H1 (cell line): ENCODE measurements around the gene SH2B3.

Experiments
- POLR2AphosphoS5 ChIP-seq: IDR thresholded peaks from 2 replicates; pipeline ENCODE4 v1.6.1; 2011; ENCODE audit warnings: low read depth, low read length
- SAP30 ChIP-seq: fragments of 300-600 bp; sonication (generic); IDR thresholded peaks from 2 replicates; pipeline ENCODE4 v1.7.1; 2012; ENCODE audit warnings: low read length, moderate library complexity, mild to moderate bottlenecking, inconsistent platforms; ENCODE audit not compliant: insufficient read depth, insufficient replicate concordance

DNA sequence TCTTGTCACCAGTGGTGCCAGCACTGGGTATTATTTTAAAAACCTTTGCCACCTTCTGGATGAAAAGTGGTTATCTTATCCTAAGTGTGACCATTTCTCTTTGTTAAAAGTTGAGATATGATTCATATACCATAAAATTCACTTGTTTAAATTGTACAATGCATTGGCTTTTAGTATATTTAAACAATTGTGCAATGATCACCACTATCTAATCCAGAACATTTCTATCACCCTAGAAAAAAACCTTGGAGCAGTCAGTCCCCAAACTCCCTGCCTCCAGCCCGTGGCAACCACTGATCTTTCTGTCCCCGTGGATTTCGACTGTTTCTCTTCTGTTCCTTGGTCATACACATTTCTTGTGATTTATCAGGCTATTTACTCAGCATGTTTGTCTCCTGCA lies 28.3 kb downstream of the SH2B3 start:
- TF ChIP-seq POLR2AphosphoS5: no peak
- TF ChIP-seq SAP30: no peak
